OCI-LY1 (cell line): ENCODE measurements around the gene SUSD1.
"Not testable (repeated sequence)": the region's sequence is repeated elsewhere in the genome, so short reads cannot be mapped to it uniquely, and the experiment has no call there.

ENCODE experiments used
- H2AFZ ChIP-seq: fragments of 200-600 bp; sonication (generic), shearing (Covaris generic); 2 replicates; pipeline ENCODE4 v1.6.0; 2014; ENCODE audit warnings: antibody characterized with exemption, mild to moderate bottlenecking, low read length
- H3F3A ChIP-seq: fragments of 200-600 bp; sonication (generic), shearing (Covaris generic); 2 replicates; pipeline ENCODE4 v1.6.0; 2014; ENCODE audit warnings: mild to moderate bottlenecking, antibody characterized with exemption, low read length, moderate library complexity; ENCODE audit not compliant: insufficient read depth
- H3K27ac ChIP-seq: fragments of 200-600 bp; sonication (generic); 2 replicates; pipeline ENCODE4 v1.5.1; 2014; ENCODE audit warnings: low read length, mixed run types, mild to moderate bottlenecking, low read depth; ENCODE audit not compliant: poor library complexity, severe bottlenecking
- H3K27me3 ChIP-seq: fragments of 200-600 bp; sonication (generic); 2 replicates; pipeline ENCODE4 v1.6.0; 2014; ENCODE audit warnings: antibody characterized with exemption, mild to moderate bottlenecking, low read length, moderate library complexity; ENCODE audit not compliant: insufficient read depth
- H3K36me3 ChIP-seq: fragments of 200-600 bp; sonication (generic); 2 replicates; pipeline ENCODE4 v1.6.1; 2014; ENCODE audit warnings: mild to moderate bottlenecking, antibody characterized with exemption, low read length, moderate library complexity, mixed read lengths; ENCODE audit not compliant: insufficient read depth
- H3K4me1 ChIP-seq: fragments of 200-600 bp; sonication (generic); 2 replicates; pipeline ENCODE4 v1.5.1; 2014; ENCODE audit warnings: mild to moderate bottlenecking, low read length, moderate library complexity; ENCODE audit not compliant: insufficient read depth, severe bottlenecking
- H3K4me2 ChIP-seq: fragments of 200-600 bp; sonication (generic), shearing (Covaris generic); 2 replicates; pipeline ENCODE4 v1.6.1; 2014; ENCODE audit warnings: low read length
- H3K4me3 ChIP-seq: fragments of 200-600 bp; sonication (generic); 2 replicates; pipeline ENCODE4 v1.5.1; 2014; ENCODE audit warnings: low read length, low read depth, mild to moderate bottlenecking, mixed read lengths; ENCODE audit not compliant: poor library complexity, severe bottlenecking
- H3K79me2 ChIP-seq: fragments of 200-600 bp; shearing (Covaris generic); 2 replicates; pipeline ENCODE4 v1.6.1; 2016; ENCODE audit warnings: mixed run types, low read length, mixed read lengths; ENCODE audit not compliant: insufficient read depth
- H3K9ac ChIP-seq: fragments of 200-600 bp; sonication (generic), shearing (Covaris generic); 2 replicates; pipeline ENCODE4 v1.6.1; 2014; ENCODE audit warnings: mild to moderate bottlenecking, low read length, mixed read lengths
- H3K9me2 ChIP-seq: fragments of 200-600 bp; sonication (generic), shearing (Covaris generic); 2 replicates; pipeline ENCODE4 v1.6.1; 2014; ENCODE audit warnings: low read depth, mild to moderate bottlenecking, low read length, mixed read lengths
- H3K9me3 ChIP-seq: fragments of 200-600 bp; shearing (Covaris generic); 2 replicates; pipeline ENCODE4 v1.6.1; 2014; ENCODE audit warnings: low read length, mixed read lengths
- H4K20me1 ChIP-seq: fragments of 200-600 bp; sonication (generic), shearing (Covaris generic); 2 replicates; pipeline ENCODE4 v1.6.0; 2016; ENCODE audit warnings: mild to moderate bottlenecking, low read length; ENCODE audit not compliant: insufficient read depth
- CTCF ChIP-seq: fragments of 200-600 bp; sonication (generic), shearing (Covaris generic); IDR thresholded peaks from 2 replicates; pipeline ENCODE4 v1.5.1; 2017; ENCODE audit warnings: mild to moderate bottlenecking, antibody characterized with exemption, low read length, moderate library complexity, mixed read lengths
- EZH2 ChIP-seq: fragments of 200-600 bp; sonication (generic), shearing (Covaris generic); IDR thresholded peaks from 2 replicates; pipeline ENCODE4 v1.8.0; 2017; ENCODE audit warnings: borderline replicate concordance, mixed run types, mild to moderate bottlenecking, antibody characterized with exemption, low read length, moderate library complexity, mixed read lengths

The SUSD1 gene

GRCh38 chr9:112130997-112131396, 44.1 kb downstream of the SUSD1 start:
- no peak overlapping the region for H3K27ac ChIP-seq
- no peak overlapping the region for H2AFZ ChIP-seq
- H3K4me2 ChIP-seq: no peak overlapping the region
- no peaks in the 10 kb centered on the region for H4K20me1 ChIP-seq
- H3K79me2 ChIP-seq: no peaks in the 10 kb centered on the region
- 0 out of 2 replicates have a peak, but pooled peaks cover 10% of the 10 kb centered on the region for H3K36me3 ChIP-seq
- no peak overlapping the region for H3K4me3 ChIP-seq
- no peaks in the 10 kb centered on the region for H3F3A ChIP-seq
- no peaks in the 10 kb centered on the region for H3K9me2 ChIP-seq
- no peak overlapping the region for H3K9ac ChIP-seq
- no peaks in the 10 kb centered on the region for H3K27me3 ChIP-seq
- TF ChIP-seq EZH2: no peak
- peaks cover 5% of the 10 kb centered on the region; the same call in 1 of the 2 replicates for H3K9me3 ChIP-seq
- H3K4me1 ChIP-seq: no peaks in the 10 kb centered on the region

DNA sequence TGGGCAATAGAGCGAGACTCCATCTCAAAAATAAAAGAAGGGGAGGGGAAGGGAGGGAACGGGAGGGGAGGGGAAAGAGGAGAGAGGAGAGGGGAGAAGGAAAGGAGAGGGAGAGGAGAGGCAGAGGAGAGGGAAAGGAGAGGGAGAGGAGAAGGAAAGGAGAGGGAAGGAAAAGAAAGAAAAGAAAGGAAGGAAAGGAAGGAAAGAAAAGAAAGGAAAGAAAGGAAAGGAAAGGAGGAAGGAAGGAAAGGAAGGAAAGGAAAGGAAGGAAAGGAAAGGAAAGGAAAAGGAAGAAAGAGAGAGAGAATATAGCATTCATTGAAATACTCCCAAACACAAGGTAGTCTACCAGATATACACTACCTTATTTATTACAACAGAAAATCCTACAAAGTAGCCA, 44.8 kb downstream of the SUSD1 start:
- H4K20me1 ChIP-seq: no peaks in the 10 kb centered on the region
- H3K27ac ChIP-seq: no peak overlapping the region
- H3K4me3 ChIP-seq: no peak overlapping the region
- H3K79me2 ChIP-seq: no peaks in the 10 kb centered on the region
- no peaks in the 10 kb centered on the region for H3K4me1 ChIP-seq
- H3K9me3 ChIP-seq: peaks cover 5% of the 10 kb centered on the region; the same call in 1 of the 2 replicates
- no peaks in the 10 kb centered on the region for H3F3A ChIP-seq
- H3K9ac ChIP-seq: no peak overlapping the region
- TF ChIP-seq EZH2 (no peak), CTCF (no peak)
- H3K36me3 ChIP-seq: 0 out of 2 replicates have a peak, but pooled peaks cover 10% of the 10 kb centered on the region
- H3K4me2 ChIP-seq: no peak overlapping the region
- H2AFZ ChIP-seq: no peak overlapping the region
- no peaks in the 10 kb centered on the region for H3K27me3 ChIP-seq
- H3K9me2 ChIP-seq: no peaks in the 10 kb centered on the region

GRCh38 chr9:112129246-112129645, 45.9 kb downstream of the SUSD1 start:
- H2AFZ ChIP-seq: no peak overlapping the region
- H3K27me3 ChIP-seq: no peaks in the 10 kb centered on the region
- no peaks in the 10 kb centered on the region for H3K4me1 ChIP-seq
- no peak overlapping the region for H3K4me2 ChIP-seq
- TF ChIP-seq CTCF: no peak
- TF ChIP-seq EZH2: no peak
- H4K20me1 ChIP-seq: no peaks in the 10 kb centered on the region
- 0 out of 2 replicates have a peak, but pooled peaks cover 9% of the 10 kb centered on the region for H3K36me3 ChIP-seq
- no peaks in the 10 kb centered on the region for H3K79me2 ChIP-seq
- no peak overlapping the region for H3K27ac ChIP-seq
- H3K9ac ChIP-seq: no peak overlapping the region
- H3K4me3 ChIP-seq: no peak overlapping the region
- H3K9me3 ChIP-seq: peaks cover 5% of the 10 kb centered on the region; the same call in 1 of the 2 replicates
- no peaks in the 10 kb centered on the region for H3F3A ChIP-seq
- no peaks in the 10 kb centered on the region for H3K9me2 ChIP-seq

DNA sequence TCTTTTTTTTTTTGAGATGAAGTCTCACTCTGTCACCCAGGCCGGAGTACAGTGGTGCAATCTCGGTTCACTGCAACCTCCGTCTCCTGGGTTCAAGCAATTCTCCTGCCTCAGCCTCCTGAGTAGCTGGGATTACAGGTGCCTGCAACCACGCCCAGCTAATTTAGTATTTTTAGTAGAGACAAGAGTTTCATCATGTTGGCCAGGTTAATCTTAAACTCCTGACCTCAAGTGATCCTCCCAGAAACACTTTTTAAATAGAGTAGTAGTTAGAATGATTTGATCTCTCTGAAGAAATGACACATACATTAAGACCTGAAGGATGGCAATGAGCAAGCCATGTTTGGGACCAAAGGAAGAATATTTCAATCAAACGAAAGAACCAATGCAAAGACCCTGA, 46.7 kb downstream of the SUSD1 start:
- H3K27me3 ChIP-seq, H2AFZ ChIP-seq, H3K79me2 ChIP-seq, H3K4me1 ChIP-seq, H3K4me2 ChIP-seq, H3K9me2 ChIP-seq, H3K9ac ChIP-seq, H3K4me3 ChIP-seq, H3K27ac ChIP-seq, H4K20me1 ChIP-seq, H3F3A ChIP-seq, H3K9me3 ChIP-seq: not testable (repeated sequence)
- H3K36me3 ChIP-seq: 0 out of 2 replicates have a peak, but pooled peaks cover 10% of the 10 kb centered on the region
